ENCODE results near the gene DNAAF5.

Gene DNAAF5

DNA sequence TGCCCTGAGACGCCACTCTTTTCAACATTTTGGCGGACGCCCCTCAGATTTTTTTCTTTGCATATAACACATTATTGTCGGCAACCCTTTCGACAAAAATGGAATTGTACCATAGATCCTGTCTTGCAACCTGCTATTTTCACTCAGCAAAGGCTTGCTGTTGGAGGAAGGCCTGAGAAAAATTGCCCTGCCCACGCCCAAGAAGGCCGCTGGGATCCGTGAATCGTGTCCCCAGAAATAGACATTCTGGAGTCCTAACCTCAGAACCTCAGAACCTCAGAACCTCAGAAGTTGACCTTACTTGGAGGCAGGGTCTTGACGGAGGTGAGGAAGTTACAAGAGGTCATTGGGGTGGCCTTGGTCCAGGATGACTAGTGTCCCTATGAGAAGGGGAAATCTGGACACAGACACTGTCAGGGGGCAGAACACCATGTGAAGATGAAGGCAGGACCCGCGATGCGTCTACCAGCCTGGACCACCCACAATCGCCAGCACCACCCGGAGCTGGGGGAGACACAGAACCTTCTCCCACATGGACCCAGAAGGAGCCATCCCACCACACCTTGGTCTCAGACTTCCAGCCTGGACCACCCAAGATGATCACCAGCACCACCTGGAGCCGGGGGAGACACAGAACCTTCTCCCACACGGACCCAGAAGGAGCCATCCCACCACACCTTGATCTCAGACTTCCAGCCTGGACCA lies 19.1 kb upstream of the DNAAF5 start:
- no peak for DNase-seq

DNA sequence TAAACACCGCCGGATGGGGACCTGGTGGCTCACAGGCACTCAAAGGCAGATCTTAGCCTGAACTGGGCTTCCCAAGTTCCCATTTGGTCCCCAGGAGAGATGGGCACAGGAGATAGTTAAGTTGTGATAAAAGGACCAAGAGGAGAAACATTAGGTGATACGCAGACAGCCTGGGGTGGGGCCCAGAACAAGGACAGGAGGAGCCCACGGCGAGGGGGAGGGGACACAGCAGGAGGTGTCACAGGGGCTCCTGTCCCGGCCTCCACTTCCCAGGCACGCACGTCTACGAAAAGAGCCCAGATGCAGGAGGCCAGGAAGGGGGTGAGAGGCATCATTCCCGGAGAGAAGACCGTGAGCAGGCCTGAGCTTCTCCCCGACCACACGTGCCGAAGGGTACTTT lies 16.3 kb upstream of the DNAAF5 start:
- no peak for DNase-seq

DNA sequence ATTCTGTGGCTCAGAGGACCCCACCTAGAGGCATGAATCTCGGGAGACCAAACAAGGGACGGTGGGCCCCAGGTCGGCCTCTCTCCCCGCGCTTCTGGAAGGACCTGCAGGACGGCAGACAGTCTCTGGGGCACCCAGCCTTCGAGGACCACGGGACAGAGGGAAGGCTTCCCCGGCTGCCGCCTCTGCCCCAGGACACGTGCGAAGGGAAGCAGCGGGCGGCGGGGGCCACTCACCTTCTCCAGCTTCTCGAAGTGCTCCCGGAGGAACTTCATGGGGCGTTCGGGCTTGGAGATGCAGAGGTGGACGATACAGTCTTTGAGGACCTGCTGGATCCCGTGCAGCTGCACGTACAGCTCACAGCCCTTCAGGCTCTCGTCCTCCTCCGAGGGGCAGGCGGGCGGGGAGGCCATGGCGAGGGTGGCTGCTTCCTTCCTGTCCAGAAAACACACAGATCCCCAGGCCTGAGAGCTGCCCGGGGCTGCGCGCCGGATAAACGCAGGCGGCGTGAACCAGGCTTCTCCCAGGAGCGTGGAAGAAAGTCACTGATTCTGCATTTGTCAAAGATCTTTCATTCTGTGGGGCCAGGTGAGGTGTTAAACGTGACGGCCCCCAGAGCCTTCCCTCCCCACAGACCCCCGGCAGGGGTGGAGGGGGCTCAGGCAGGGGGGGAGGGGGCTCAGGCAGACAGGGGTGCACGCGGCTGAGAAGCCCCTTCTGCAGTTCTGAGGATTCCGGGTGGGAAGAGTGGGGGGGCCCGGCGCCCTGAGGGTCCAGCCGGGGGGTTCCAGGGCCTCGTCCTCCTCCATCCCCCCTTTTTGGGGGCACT lies 15.2 kb upstream of the DNAAF5 start:
- no peak for DNase-seq

GRCh38 chr7:711922-712380 lies 14.5 kb upstream of the DNAAF5 start:
- DNase-seq = no peak

DNA sequence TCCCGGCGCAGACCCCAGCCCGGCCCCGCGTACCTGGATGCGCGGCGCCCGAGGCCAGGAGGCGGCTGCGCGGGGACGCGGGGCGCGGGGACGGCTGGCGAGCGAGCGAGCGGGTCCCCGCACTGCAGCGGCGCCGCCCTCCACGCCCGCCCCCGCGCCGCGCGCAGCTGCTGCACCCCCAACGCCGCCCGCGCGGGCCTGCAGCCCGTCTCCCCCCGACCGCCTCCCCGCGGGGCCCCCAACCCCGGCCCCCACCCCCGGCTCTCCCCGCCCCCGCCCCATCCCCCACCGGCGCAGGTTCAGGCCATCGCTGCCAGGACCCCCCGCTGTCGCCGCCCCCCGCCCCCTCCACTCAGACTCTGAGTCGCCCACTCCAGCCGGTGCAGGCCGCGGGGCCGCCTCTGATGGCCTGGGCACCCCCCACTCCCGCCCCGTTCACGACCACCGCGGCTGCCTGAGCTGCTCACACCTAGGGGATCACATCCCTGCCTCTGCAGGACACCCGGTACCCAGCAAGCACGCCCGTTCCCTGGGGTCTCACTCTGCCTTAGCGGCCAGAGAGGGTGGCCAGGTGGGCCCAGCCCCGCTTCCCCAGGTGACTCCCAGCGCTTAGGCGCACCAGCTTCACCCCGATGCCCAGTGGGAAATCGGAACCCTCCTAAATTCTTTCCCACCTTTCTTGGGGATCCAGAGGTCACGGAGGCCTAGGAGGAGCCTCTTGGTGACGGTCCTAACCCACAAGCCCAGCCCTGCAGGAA lies 13.9 kb upstream of the DNAAF5 start:
- DNase-seq = no peak

GRCh38 chr7:713139-713457 lies 13.4 kb upstream of the DNAAF5 start:
- no peak for DNase-seq

- no peak for DNase-seq
Observed at GRCh38 chr7:713488-714230, 12.8 kb upstream of the DNAAF5 start.

DNA sequence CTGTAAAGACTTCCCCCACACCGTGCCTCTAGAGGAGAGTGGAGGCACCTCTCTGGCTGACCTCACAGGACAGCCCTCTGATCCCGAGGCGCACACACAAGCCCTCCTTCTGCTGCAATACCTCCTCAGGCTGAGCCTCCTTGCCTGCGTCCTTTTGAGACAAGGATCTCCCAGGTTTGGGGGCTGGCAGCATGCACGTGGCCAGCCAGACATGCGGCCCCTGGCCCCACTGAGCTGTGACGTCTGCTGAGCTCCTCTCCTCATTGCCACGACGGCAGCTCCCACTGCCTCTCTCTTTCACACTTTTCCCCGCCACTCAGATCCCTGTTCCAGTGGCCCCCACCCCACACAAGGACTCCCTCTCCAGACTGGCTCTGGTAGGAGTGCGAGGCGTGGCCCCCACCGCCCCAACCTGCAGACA lies 12.2 kb upstream of the DNAAF5 start:
- DNase-seq = no peak

DNA sequence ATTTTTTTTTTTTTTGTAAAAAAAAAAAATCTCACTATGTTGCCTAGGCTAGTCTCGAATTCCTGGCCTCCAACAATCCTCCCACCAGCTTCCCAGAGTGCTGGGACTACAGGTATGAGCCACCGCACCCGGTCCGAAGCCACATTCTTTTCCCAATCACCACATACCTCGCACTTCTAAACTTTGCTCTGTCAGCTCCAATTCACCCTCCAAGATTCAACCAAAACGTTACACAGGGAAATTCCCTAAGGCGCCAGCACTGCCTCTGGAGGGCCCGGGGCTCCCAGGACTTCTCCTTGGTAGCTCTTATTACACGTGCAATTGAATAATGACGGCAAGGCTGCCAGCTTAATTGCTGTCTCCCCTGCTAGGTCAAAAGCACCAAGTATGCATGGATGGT lies 10.3 kb upstream of the DNAAF5 start:
- no peak for DNase-seq

DNA sequence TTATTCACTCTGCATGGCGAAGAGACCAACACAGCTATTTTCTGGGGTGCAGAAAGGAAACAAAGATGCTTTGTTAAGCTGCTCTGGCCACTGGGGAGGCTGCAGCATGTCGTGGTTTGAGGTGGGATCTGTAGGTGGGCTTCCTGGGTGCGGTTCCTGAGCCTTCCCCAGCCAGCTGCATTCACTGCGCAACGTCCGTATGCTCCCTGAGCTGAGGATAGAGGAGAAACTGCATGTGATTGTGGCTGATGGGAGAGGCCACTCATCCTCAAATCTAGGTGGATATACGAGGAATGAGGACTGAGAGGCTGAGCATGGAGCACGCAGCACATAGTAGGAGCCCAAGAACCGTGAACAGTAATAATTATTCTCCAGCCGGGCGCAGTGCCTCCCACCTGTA lies 9.9 kb upstream of the DNAAF5 start:
- DNase-seq = no peak

DNA sequence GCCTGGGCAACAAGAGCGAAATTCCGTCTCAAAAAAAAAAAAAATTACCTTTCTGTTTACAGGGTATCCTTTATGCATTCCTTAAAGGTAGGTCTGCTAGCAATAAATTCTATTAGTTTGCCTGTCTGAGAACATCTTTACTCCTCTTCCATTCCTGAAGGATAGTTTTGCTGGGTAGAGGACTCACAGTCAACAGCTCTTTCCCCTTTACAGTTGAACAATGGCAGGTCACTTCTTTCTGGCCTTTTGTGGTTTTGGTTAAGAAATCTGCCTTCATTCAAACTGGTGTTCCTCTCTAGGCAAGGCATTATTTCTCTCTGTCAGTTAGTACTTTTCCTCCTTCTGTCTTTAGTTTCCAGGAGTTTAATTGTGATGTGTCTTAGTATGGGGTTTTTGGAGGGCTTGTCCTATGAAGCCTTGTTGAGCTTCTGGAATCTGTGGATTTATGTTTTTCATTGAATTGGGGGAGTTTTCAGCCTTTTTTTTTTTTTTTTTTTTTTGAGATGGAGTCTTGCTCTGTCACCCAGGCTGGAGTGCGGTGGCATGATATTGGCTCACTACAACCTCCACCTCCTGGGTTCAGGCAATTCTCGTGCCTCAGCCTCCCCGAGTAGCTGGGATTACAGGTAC lies 4.8 kb upstream of the DNAAF5 start:
- DNase-seq = no peak

GRCh38 chr7:723541-723940 lies 3.0 kb upstream of the DNAAF5 start:
- DNase-seq = no peak

GRCh38 chr7:724298-724697 lies 2.2 kb upstream of the DNAAF5 start:
- no peak for DNase-seq

DNA sequence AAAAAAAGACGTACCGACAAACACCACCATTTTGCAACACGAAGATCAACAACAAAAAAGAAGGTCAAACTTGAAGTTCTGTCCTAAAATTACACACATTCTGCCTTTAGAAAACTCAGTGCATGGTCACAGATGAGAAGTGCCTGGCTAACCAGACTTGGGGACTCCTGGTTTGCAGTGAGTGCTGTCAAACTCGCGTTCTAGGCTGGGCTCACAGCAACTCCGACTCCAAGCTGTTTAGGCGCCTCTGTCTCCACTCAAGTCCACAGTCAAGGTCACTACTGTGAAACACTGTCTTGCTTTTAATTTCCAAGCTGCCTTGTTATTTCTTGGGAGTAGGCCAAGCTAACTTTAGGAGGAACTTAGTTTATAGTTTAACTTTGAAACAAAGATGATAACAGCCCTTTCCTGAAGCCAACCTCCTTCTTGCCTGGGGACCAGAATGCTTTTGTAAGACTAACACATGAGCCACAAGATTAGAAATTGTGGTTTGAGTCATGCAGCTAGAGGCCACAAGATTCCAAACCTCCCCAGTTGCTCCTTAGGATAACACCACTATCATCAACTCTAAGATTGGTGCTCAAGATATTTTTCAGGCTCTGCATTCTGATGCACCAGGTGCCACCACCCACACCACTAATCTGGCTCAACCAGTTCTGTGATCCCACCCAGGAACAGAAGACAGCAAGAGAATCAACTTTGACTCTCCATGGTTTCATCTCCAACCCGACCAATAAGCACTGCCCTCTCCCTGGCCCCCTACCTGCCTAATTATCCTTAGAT lies 1.1 kb upstream of the DNAAF5 start:
- no peak for DNase-seq

GRCh38 chr7:726854-727103 lies 280 bp downstream of the DNAAF5 start:
- no peak for DNase-seq

GRCh38 chr7:727104-727805 lies 756 bp downstream of the DNAAF5 start, which contains the start of gene PRKAR1B:
TSS of gene PRKAR1B (minus strand) at chr7:727281. CDS start at chr7:711505, 15,776 bp downstream.
- DNase-seq = no peak

GRCh38 chr7:727806-728460 lies 1.4 kb downstream of the DNAAF5 start:
- DNase-seq = no peak

DNA sequence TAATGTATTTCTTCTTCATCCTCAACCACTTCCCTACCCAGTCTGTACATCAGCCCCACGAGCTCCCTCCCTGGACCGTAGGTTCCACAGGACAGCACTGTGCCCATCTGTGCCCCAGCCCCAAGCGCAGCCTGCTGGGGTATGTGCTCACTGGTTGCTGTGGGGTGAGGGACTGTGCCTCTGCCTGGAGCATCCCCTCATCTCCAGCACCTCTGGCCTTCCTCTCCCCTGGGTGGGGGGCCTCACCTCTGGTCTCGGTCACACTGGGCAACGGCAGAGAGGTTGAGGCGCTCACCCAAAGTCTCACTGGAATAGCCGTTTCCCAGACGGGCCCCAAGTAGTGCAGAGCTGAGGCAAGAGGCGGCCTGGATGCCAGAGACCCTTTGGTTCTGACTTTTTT lies 2.1 kb downstream of the DNAAF5 start:
- DNase-seq = no peak

GRCh38 chr7:729140-730000 lies 2.9 kb downstream of the DNAAF5 start:
- no peak for DNase-seq
